BLaER1 (cell line): ENCODE measurements around the gene TMBIM6.

Experiments
- H3K27ac ChIP-seq: shearing (Covaris generic); formaldehyde crosslinking; 2 replicates; pipeline ENCODE4 v1.8.1; 2022
- H3K27me3 ChIP-seq: shearing (Covaris generic); formaldehyde crosslinking; 2 replicates; pipeline ENCODE4 v1.8.1; 2022
- H3K36me3 ChIP-seq: shearing (Covaris generic); formaldehyde crosslinking; 2 replicates; pipeline ENCODE4 v1.8.1; 2022
- H3K4me1 ChIP-seq: shearing (Covaris generic); formaldehyde crosslinking; 2 replicates; pipeline ENCODE4 v1.8.1; 2022
- H3K4me2 ChIP-seq: shearing (Covaris generic); formaldehyde crosslinking; 2 replicates; pipeline ENCODE4 v1.8.1; 2022
- H3K4me3 ChIP-seq: shearing (Covaris generic); formaldehyde crosslinking; 2 replicates; pipeline ENCODE4 v1.8.1; 2022
- H3K9ac ChIP-seq: shearing (Covaris generic); formaldehyde crosslinking; 2 replicates; pipeline ENCODE4 v1.8.1; 2022
- H3K9me3 ChIP-seq: shearing (Covaris generic); formaldehyde crosslinking; 2 replicates; pipeline ENCODE4 v1.8.1; 2022
- H4K20me1 ChIP-seq: shearing (Covaris generic); formaldehyde crosslinking; 2 replicates; pipeline ENCODE4 v1.8.1; 2022
- Cebpa-rat ChIP-seq: shearing (Covaris generic); IDR thresholded peaks from 2 replicates; pipeline ENCODE4 v1.8.1; 2022

The TMBIM6 gene

GRCh38 chr12:49740930-49741881 lies at the start of gene TMBIM6:
Gene TMBIM6 (plus strand): TSS chr12:49741557. CDS start chr12:49752494, 10,937 bp downstream.
- peaks cover 46% of the 10 kb centered on the region for H4K20me1 ChIP-seq
- no peaks in the 10 kb centered on the region for H3K9me3 ChIP-seq
- H3K27me3 ChIP-seq: no peaks in the 10 kb centered on the region
- peak within 1 kb of the TSS; percentile 92 for H3K9ac ChIP-seq
- H3K4me3 ChIP-seq: peak within 1 kb of the TSS; percentile 84
- H3K36me3 ChIP-seq: peaks cover 15% of the 10 kb centered on the region
- H3K4me2 ChIP-seq: peak within 1 kb of the TSS; percentile 96
- no peak for TF ChIP-seq Cebpa-rat
- H3K27ac ChIP-seq: peak within 1 kb of the TSS; percentile 95
- peaks cover 33% of the 10 kb centered on the region for H3K4me1 ChIP-seq

GRCh38 chr12:49692851-49693250 lies 48.5 kb upstream of the TMBIM6 start:
- Histone ChIP-seq H3K4me3 (no peak overlapping the region), H3K36me3 (no peaks in the 10 kb centered on the region), H3K9ac (no peak overlapping the region), H4K20me1 (peaks cover 31% of the 10 kb centered on the region), H3K27me3 (no peaks in the 10 kb centered on the region), H3K4me1 (peaks cover 42% of the 10 kb centered on the region), H3K27ac (no peak overlapping the region), H3K4me2 (peak overlapping the region; percentile 14; the same call in 1 of the 2 replicates), H3K9me3 (no peaks in the 10 kb centered on the region)
- no peak for TF ChIP-seq Cebpa-rat

- Histone ChIP-seq H3K27me3 (no peaks in the 10 kb centered on the region), H4K20me1 (peaks cover 42% of the 10 kb centered on the region), H3K9ac (no peak overlapping the region), H3K4me2 (no peak overlapping the region), H3K27ac (no peak overlapping the region), H3K9me3 (no peaks in the 10 kb centered on the region), H3K4me1 (peaks cover 53% of the 10 kb centered on the region), H3K36me3 (no peaks in the 10 kb centered on the region), H3K4me3 (no peak overlapping the region)
- no peak for TF ChIP-seq Cebpa-rat
Measured at GRCh38 chr12:49693931-49694444, 47.4 kb upstream of the TMBIM6 start.

GRCh38 chr12:49696723-49697122 lies 44.6 kb upstream of the TMBIM6 start:
- no peaks in the 10 kb centered on the region for H3K27me3 ChIP-seq
- peaks cover 65% of the 10 kb centered on the region for H3K4me1 ChIP-seq
- H4K20me1 ChIP-seq: peaks cover 36% of the 10 kb centered on the region
- H3K36me3 ChIP-seq: no peaks in the 10 kb centered on the region
- no peak overlapping the region for H3K27ac ChIP-seq
- TF ChIP-seq Cebpa-rat: no peak
- H3K9me3 ChIP-seq: no peaks in the 10 kb centered on the region
- H3K4me2 ChIP-seq: peak overlapping the region; percentile 89
- H3K9ac ChIP-seq: no peak overlapping the region
- no peak overlapping the region for H3K4me3 ChIP-seq

- peaks cover 72% of the 10 kb centered on the region for H3K4me1 ChIP-seq
- H3K4me2 ChIP-seq: peak overlapping the region; percentile 89
- no peak overlapping the region for H3K9ac ChIP-seq
- H3K36me3 ChIP-seq: no peaks in the 10 kb centered on the region
- no peaks in the 10 kb centered on the region for H3K9me3 ChIP-seq
- no peak overlapping the region for H3K4me3 ChIP-seq
- TF ChIP-seq Cebpa-rat: no peak
- peaks cover 44% of the 10 kb centered on the region for H4K20me1 ChIP-seq
- H3K27me3 ChIP-seq: no peaks in the 10 kb centered on the region
- H3K27ac ChIP-seq: no peak overlapping the region
Measured at GRCh38 chr12:49697808-49698207, 43.5 kb upstream of the TMBIM6 start.

GRCh38 chr12:49698619-49699545 lies 42.5 kb upstream of the TMBIM6 start:
- Histone ChIP-seq H3K36me3 (no peaks in the 10 kb centered on the region), H3K4me1 (peaks cover 75% of the 10 kb centered on the region), H3K9me3 (no peaks in the 10 kb centered on the region), H3K4me3 (peak overlapping the region; percentile 49; the same call in 1 of the 2 replicates), H4K20me1 (peaks cover 54% of the 10 kb centered on the region), H3K4me2 (peak overlapping the region; percentile 89), H3K27ac (peak overlapping the region; percentile 65), H3K9ac (peak overlapping the region; percentile 26; the same call in 1 of the 2 replicates), H3K27me3 (no peaks in the 10 kb centered on the region)
- TF ChIP-seq Cebpa-rat: no peak; the same call in 1 of the 2 replicates

GRCh38 chr12:49702009-49702408 lies 39.3 kb upstream of the TMBIM6 start:
- H3K4me1 ChIP-seq: peaks cover 93% of the 10 kb centered on the region
- H3K27ac ChIP-seq: 0 out of 2 replicates have a peak overlapping the region, but pooled peaks have one; percentile 2
- peak overlapping the region; percentile 85 for H3K4me2 ChIP-seq
- no peaks in the 10 kb centered on the region for H3K36me3 ChIP-seq
- H3K9me3 ChIP-seq: no peaks in the 10 kb centered on the region
- H3K4me3 ChIP-seq: no peak overlapping the region
- no peak overlapping the region for H3K9ac ChIP-seq
- no peaks in the 10 kb centered on the region for H3K27me3 ChIP-seq
- H4K20me1 ChIP-seq: peaks cover 62% of the 10 kb centered on the region
- TF ChIP-seq Cebpa-rat: no peak

- H3K4me1 ChIP-seq: peaks cover 86% of the 10 kb centered on the region
- TF ChIP-seq Cebpa-rat: no peak
Measured at GRCh38 chr12:49702676-49703215, 38.6 kb upstream of the TMBIM6 start.

GRCh38 chr12:49703647-49704137 lies 37.7 kb upstream of the TMBIM6 start:
- no peaks in the 10 kb centered on the region for H3K27me3 ChIP-seq
- H3K36me3 ChIP-seq: no peaks in the 10 kb centered on the region
- peaks cover 45% of the 10 kb centered on the region for H4K20me1 ChIP-seq
- no peak for TF ChIP-seq Cebpa-rat
- peak overlapping the region; percentile 85 for H3K4me2 ChIP-seq
- peak overlapping the region; percentile 2; the same call in 1 of the 2 replicates for H3K9ac ChIP-seq
- no peak overlapping the region for H3K4me3 ChIP-seq
- no peak overlapping the region; the same call in 1 of the 2 replicates for H3K27ac ChIP-seq
- H3K9me3 ChIP-seq: no peaks in the 10 kb centered on the region
- H3K4me1 ChIP-seq: peaks cover 81% of the 10 kb centered on the region

More at GRCh38 chr12:49702676-49703215, 38.6 kb upstream of the TMBIM6 start:
- Histone ChIP-seq H3K4me2 (peak overlapping the region; percentile 85), H3K9me3 (no peaks in the 10 kb centered on the region), H3K9ac (peak overlapping the region; percentile 2), H3K36me3 (no peaks in the 10 kb centered on the region), H3K4me3 (no peak overlapping the region), H3K27me3 (no peaks in the 10 kb centered on the region), H3K27ac (peak overlapping the region; percentile 54; the same call in 1 of the 2 replicates), H4K20me1 (peaks cover 54% of the 10 kb centered on the region)
